Colonic mucosa (tissue), 4 donors: ENCODE measurements around the gene MTCL1. TPM values are rescaled to one million over a fixed set of nuclear protein-coding genes. Genes with fewer than 3 reads are reported as not detected.

Experiments
- DNase-seq: peaks from one replicate; pipeline ENCODE4 v3.0.0-alpha.2; 2020
- H3K27ac ChIP-seq: fragments of 200-600 bp; one replicate; pipeline ENCODE4 v1.8.0; 2021
- H3K27me3 ChIP-seq: fragments of 200-600 bp; one replicate; pipeline ENCODE4 v1.8.0; 2021
- H3K36me3 ChIP-seq: fragments of 200-600 bp; one replicate; pipeline ENCODE4 v1.8.0; 2021
- H3K4me1 ChIP-seq: fragments of 200-600 bp; one replicate; pipeline ENCODE4 v1.8.0; 2021; ENCODE audit warnings: mild to moderate bottlenecking
- H3K4me3 ChIP-seq: fragments of 200-600 bp; one replicate; pipeline ENCODE4 v1.8.0; 2021
- H3K9ac ChIP-seq, 2 donors: one replicate each; pipeline ENCODE4 v1.7.0; 2013; ENCODE audit warnings: control low read depth in 2 of 2, low read depth in 2 of 2, low read length in 2 of 2
- H3K9me3 ChIP-seq: fragments of 200-600 bp; one replicate; pipeline ENCODE4 v1.8.0; 2021
- CTCF ChIP-seq: fragments of 200-600 bp; IDR thresholded peaks from one replicate; pipeline ENCODE4 v1.8.0; 2022; ENCODE audit warnings: antibody characterized with exemption, mild to moderate bottlenecking
- intact Hi-C: fragments of 100-400 bp; cut with DNase I; formaldehyde crosslinking; loops from one replicate; pipeline ENCODE4 v1.14.1; 2022
- total RNA-seq, 2 donors: library from RNA; stranded (reverse); fragmentation: NEBNext Ultra II Directional in 1 of 2; extraction: Animal tissue kit (Norgen Biotek cat#: 25700) in 1 of 2; gene quantifications; one replicate each; pipeline ENCODE4 v1.2.1, GENCODE V29; 2021
- donor health status: healthy.
- donor health status: DM: no; HTN: no; CAD: no.
- donor health status: DM: no; HTN: no; CAD: no.

MTCL1 gene
- total RNA-seq, 2 donors from 2014 or later: 2.3 to 20.8 TPM

DNA sequence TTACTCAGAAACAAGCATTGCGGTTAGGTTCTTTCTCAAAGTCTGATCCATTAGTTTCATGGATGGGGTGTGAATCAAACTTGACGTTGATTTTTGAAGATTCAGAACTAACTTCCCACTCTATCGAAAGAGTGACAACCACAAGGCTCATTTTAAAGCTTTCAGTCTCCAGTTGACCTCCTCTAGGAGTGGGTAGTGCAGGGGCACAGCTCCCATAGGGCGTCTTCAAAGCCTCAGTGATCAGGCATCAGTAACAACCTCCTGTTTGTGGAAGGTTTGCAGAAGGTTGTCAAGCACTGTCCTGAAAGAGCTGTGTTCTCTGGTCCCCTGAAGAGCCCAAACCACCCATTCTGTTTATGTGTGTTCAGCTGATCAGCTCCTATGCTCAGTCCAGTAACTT lies 10.2 kb downstream of the MTCL1 start:
- intact Hi-C loops: no loop called here
- Histone ChIP-seq H3K4me3 (no peak overlapping the region), H3K27ac (no peak overlapping the region), H3K27me3 (no peaks in the 10 kb centered on the region), H3K9ac (no peak overlapping the region), H3K9me3 (no peaks in the 10 kb centered on the region), H3K36me3 (no peaks in the 10 kb centered on the region), H3K4me1 (no peaks in the 10 kb centered on the region)
- DNase-seq: peak; percentile 4
- TF ChIP-seq CTCF: no peak

- Histone ChIP-seq H3K9ac (no peak overlapping the region), H3K36me3 (no peaks in the 10 kb centered on the region), H3K9me3 (no peaks in the 10 kb centered on the region), H3K27me3 (no peaks in the 10 kb centered on the region), H3K27ac (no peak overlapping the region), H3K4me1 (no peaks in the 10 kb centered on the region), H3K4me3 (no peak overlapping the region)
- intact Hi-C loops: no loop called here
- DNase-seq: peak; percentile 14
- no peak for TF ChIP-seq CTCF
Observed at GRCh38 chr18:8717011-8717770, 11.8 kb downstream of the MTCL1 start.

- DNase-seq: peak; percentile 15
- H3K9ac ChIP-seq: no peak overlapping the region
- no peak for TF ChIP-seq CTCF
- no peak overlapping the region for H3K4me3 ChIP-seq
- no peaks in the 10 kb centered on the region for H3K27me3 ChIP-seq
- H3K9me3 ChIP-seq: no peaks in the 10 kb centered on the region
- peaks cover 6% of the 10 kb centered on the region for H3K4me1 ChIP-seq
- no peaks in the 10 kb centered on the region for H3K36me3 ChIP-seq
- H3K27ac ChIP-seq: no peak overlapping the region
- intact Hi-C loops: no loop called here
Observed at GRCh38 chr18:8718401-8718913, 13.1 kb downstream of the MTCL1 start.

GRCh38 chr18:8719192-8719591 lies 13.8 kb downstream of the MTCL1 start:
- Histone ChIP-seq H3K9me3 (no peaks in the 10 kb centered on the region), H3K27ac (no peak overlapping the region), H3K36me3 (no peaks in the 10 kb centered on the region), H3K9ac (no peak overlapping the region), H3K4me1 (peaks cover 6% of the 10 kb centered on the region), H3K4me3 (no peak overlapping the region), H3K27me3 (no peaks in the 10 kb centered on the region)
- peak; percentile 17 for DNase-seq
- TF ChIP-seq CTCF: no peak
- intact Hi-C loops: no loop called here

DNA sequence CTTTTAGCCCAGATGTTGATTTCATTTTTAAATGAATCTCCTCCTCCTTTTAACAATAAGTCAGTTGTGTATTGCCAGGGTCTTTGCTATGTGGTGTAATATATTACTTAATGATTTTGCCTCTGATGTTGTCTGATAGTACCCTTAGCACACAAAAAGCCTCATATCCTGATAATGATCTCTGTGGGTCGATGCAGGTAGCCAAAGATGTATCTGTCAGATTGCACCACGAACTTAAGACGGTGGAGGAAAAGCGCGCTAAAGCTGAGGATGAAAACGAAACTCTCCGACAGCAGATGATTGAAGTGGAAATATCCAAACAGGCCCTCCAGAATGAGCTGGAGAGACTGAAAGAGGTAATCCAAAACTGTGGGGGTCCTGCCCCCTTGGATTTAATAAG lies 14.8 kb downstream of the MTCL1 start:
- H3K36me3 ChIP-seq: no peaks in the 10 kb centered on the region
- intact Hi-C loops: no loop called here
- H3K27ac ChIP-seq: no peak overlapping the region
- no peaks in the 10 kb centered on the region for H3K9me3 ChIP-seq
- no peaks in the 10 kb centered on the region for H3K27me3 ChIP-seq
- no peak overlapping the region for H3K9ac ChIP-seq
- DNase-seq: no peak
- H3K4me1 ChIP-seq: peaks cover 6% of the 10 kb centered on the region
- H3K4me3 ChIP-seq: no peak overlapping the region
- TF ChIP-seq CTCF: no peak
